ENCODE results near the gene WLS. TPM values are rescaled to one million over a fixed set of nuclear protein-coding genes. Genes with fewer than 3 reads are reported as not detected.
A peak's percentile ranks its signal among the peaks of the same experiment; 100 is the strongest.

The WLS gene
- total RNA-seq, 1 donor from 2014 or later, result 187 TPM

GRCh38 chr1:68201546-68202238, 30.6 kb downstream of the WLS start:
- no peak for TF ChIP-seq CTCF (IDR thresholded peaks at IDR 0.05; ENCODE audit: insufficient read depth, low read depth, low read length)
- no peak for TF ChIP-seq EZH2 (IDR thresholded peaks at IDR 0.05; ENCODE audit: insufficient read depth, low read length)
- Mint-ChIP-seq H3K27me3 (ENCODE audit: low read depth, unreplicated experiment) (no peaks in the 10 kb centered on the region), H3K27ac (ENCODE audit: unreplicated experiment) (no peak overlapping the region), H3K36me3 (ENCODE audit: low read depth, unreplicated experiment) (no peaks in the 10 kb centered on the region), H3K4me1 (ENCODE audit: low read depth, unreplicated experiment) (peaks cover 66% of the 10 kb centered on the region), H3K4me3 (ENCODE audit: unreplicated experiment) (no peak overlapping the region), H3K9me3 (ENCODE audit: unreplicated experiment) (no peaks in the 10 kb centered on the region)
- H3K9ac ChIP-seq (ENCODE audit: low read length), result no peak overlapping the region
- peaks cover 62% of the 10 kb centered on the region for H3K4me1 ChIP-seq (ENCODE audit: insufficient read depth, low read length)
- peaks cover 94% of the 10 kb centered on the region for H3K79me2 ChIP-seq (ENCODE audit: insufficient read depth, low read length)
- no peak overlapping the region for H2AFZ ChIP-seq (ENCODE audit: low read depth, low read length)
- peak overlapping the region; percentile 52 for H3K27ac ChIP-seq (ENCODE audit: low read depth, low read length)
- no peaks in the 10 kb centered on the region for H3K9me3 ChIP-seq (ENCODE audit: insufficient read depth, low read depth, low read length)
- H3K27me3 ChIP-seq (ENCODE audit: insufficient read depth, low read length), result no peaks in the 10 kb centered on the region
- H3K4me2 ChIP-seq (ENCODE audit: low read length), result peak overlapping the region; percentile 59
- no peaks in the 10 kb centered on the region for H3K36me3 ChIP-seq (ENCODE audit: insufficient read depth, low read length)
- H4K20me1 ChIP-seq (ENCODE audit: insufficient read depth, low read length), result peaks cover 3% of the 10 kb centered on the region
- no peak for FAIRE-seq
- no peak overlapping the region for H3K4me3 ChIP-seq (ENCODE audit: insufficient read depth, low read depth, low read length)
- no peak for DNase-seq (ENCODE audit: low read depth)

GRCh38 chr1:68199603-68200002, 32.7 kb downstream of the WLS start:
- FAIRE-seq (no peak), DNase-seq (ENCODE audit: low read depth) (no peak)
- Histone ChIP-seq H3K4me1 (ENCODE audit: insufficient read depth, low read length) (peaks cover 50% of the 10 kb centered on the region), H3K36me3 (ENCODE audit: insufficient read depth, low read length) (no peaks in the 10 kb centered on the region), H2AFZ (ENCODE audit: low read depth, low read length) (no peak overlapping the region), H3K4me3 (ENCODE audit: insufficient read depth, low read depth, low read length) (no peak overlapping the region), H4K20me1 (ENCODE audit: insufficient read depth, low read length) (peaks cover 3% of the 10 kb centered on the region), H3K9ac (ENCODE audit: low read length) (no peak overlapping the region), H3K4me2 (ENCODE audit: low read length) (peak overlapping the region; percentile 66), H3K27ac (ENCODE audit: low read depth, low read length) (peak overlapping the region; percentile 67), H3K9me3 (ENCODE audit: insufficient read depth, low read depth, low read length) (no peaks in the 10 kb centered on the region), H3K27me3 (ENCODE audit: insufficient read depth, low read length) (no peaks in the 10 kb centered on the region), H3K79me2 (ENCODE audit: insufficient read depth, low read length) (peaks cover 89% of the 10 kb centered on the region)
- H3K36me3 Mint-ChIP-seq (ENCODE audit: low read depth, unreplicated experiment), result no peaks in the 10 kb centered on the region
- H3K27ac Mint-ChIP-seq (ENCODE audit: unreplicated experiment), result no peak overlapping the region
- H3K9me3 Mint-ChIP-seq (ENCODE audit: unreplicated experiment), result no peaks in the 10 kb centered on the region
- TF ChIP-seq EZH2 (IDR thresholded peaks at IDR 0.05; ENCODE audit: insufficient read depth, low read length) (no peak), CTCF (IDR thresholded peaks at IDR 0.05; ENCODE audit: insufficient read depth, low read depth, low read length) (no peak)
- peaks cover 48% of the 10 kb centered on the region for H3K4me1 Mint-ChIP-seq (ENCODE audit: low read depth, unreplicated experiment)
- H3K27me3 Mint-ChIP-seq (ENCODE audit: low read depth, unreplicated experiment), result no peaks in the 10 kb centered on the region
- H3K4me3 Mint-ChIP-seq (ENCODE audit: unreplicated experiment), result no peak overlapping the region

- TF ChIP-seq CTCF (IDR thresholded peaks at IDR 0.05; ENCODE audit: insufficient read depth, low read depth, low read length), result no peak
- TF ChIP-seq EZH2 (IDR thresholded peaks at IDR 0.05; ENCODE audit: insufficient read depth, low read length), result no peak
- Histone ChIP-seq H4K20me1 (ENCODE audit: insufficient read depth, low read length) (peaks cover 3% of the 10 kb centered on the region), H3K79me2 (ENCODE audit: insufficient read depth, low read length) (peaks cover 91% of the 10 kb centered on the region), H3K27ac (ENCODE audit: low read depth, low read length) (peak overlapping the region; percentile 67), H2AFZ (ENCODE audit: low read depth, low read length) (no peak overlapping the region), H3K4me2 (ENCODE audit: low read length) (peak overlapping the region; percentile 66), H3K4me1 (ENCODE audit: insufficient read depth, low read length) (peaks cover 50% of the 10 kb centered on the region), H3K9me3 (ENCODE audit: insufficient read depth, low read depth, low read length) (no peaks in the 10 kb centered on the region), H3K27me3 (ENCODE audit: insufficient read depth, low read length) (no peaks in the 10 kb centered on the region), H3K36me3 (ENCODE audit: insufficient read depth, low read length) (peaks cover 2% of the 10 kb centered on the region), H3K9ac (ENCODE audit: low read length) (peak overlapping the region; percentile 27), H3K4me3 (ENCODE audit: insufficient read depth, low read depth, low read length) (peak overlapping the region; percentile 7)
- peak; percentile 84 for DNase-seq (ENCODE audit: low read depth)
- H3K27ac Mint-ChIP-seq (ENCODE audit: unreplicated experiment), result no peak overlapping the region
- H3K4me3 Mint-ChIP-seq (ENCODE audit: unreplicated experiment), result no peak overlapping the region
- no peaks in the 10 kb centered on the region for H3K9me3 Mint-ChIP-seq (ENCODE audit: unreplicated experiment)
- H3K4me1 Mint-ChIP-seq (ENCODE audit: low read depth, unreplicated experiment), result peaks cover 48% of the 10 kb centered on the region
- H3K27me3 Mint-ChIP-seq (ENCODE audit: low read depth, unreplicated experiment), result no peaks in the 10 kb centered on the region
- H3K36me3 Mint-ChIP-seq (ENCODE audit: low read depth, unreplicated experiment), result no peaks in the 10 kb centered on the region
- FAIRE-seq, result peak; percentile 9
Observed at GRCh38 chr1:68198752-68199151, 33.6 kb downstream of the WLS start.
